Measurements from ENCODE around the gene TENM4.

The TENM4 gene

DNA sequence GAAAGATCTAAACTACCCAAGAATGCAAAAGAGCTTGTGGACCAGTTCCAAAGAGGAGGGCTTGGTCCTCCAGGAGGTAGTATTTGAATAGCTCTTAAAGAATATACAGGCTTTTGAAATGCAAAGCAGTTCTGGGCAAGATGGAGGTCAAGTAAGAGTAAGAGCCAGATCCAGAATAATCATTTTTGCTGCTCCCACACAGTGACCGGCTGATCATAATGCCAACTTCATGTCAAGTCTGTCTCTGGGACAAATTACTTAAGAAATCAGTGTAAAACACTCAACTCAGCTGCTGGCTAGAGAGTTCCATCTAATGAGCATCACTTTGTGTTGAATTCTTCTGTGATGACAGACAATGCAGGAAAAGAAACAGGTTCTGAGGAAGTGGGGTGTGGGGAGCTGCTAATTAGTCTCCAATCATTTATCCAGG is 615.2 kb downstream of the TENM4 start:
- in situ Hi-C loops (cut with HindIII; ENCODE audit: low pct_unique_long_range_greater_than_20kb, low sequenced_read_pairs) = no loop called here
- DNase-seq (ENCODE audit: low read depth in 1 of 2, low spot score in 1 of 2) = no peak

GRCh38 chr11:78823588-78823987 is 617.2 kb downstream of the TENM4 start:
- no peak for DNase-seq (ENCODE audit: low read depth in 1 of 2, low spot score in 1 of 2)
- no peak for TF ChIP-seq JUND (IDR thresholded peaks at IDR 0.05; ENCODE audit: low read depth)
- in situ Hi-C loops (cut with HindIII; ENCODE audit: low pct_unique_long_range_greater_than_20kb, low sequenced_read_pairs) = no loop called here

More for the DNA sequence above, 615.2 kb downstream of the TENM4 start:
- TF ChIP-seq JUND (IDR thresholded peaks at IDR 0.05; ENCODE audit: low read depth) = no peak

DNA sequence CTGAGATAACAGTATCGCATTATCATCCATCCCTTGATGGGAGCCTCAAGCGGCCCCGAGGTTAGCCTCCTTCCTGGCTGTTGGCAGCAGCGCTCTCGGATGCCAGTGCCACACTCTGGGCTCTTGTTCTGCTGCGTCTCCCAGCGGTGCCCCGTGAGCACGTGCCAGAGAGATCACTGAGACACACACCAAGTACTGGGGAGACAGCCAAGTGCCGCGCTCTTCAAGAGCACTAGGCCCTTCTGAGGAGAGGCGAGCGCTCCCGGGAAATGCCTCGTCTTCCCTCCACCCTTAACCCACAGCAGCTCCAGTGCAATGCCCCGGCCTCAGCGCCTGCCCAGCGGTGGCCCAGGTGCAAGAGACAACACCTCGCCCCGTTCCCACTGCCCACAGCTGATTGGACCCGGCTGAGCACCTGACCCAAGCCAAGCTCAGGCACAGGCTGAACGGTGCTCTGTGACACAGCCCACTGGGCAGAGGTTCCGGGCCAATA is 617.9 kb downstream of the TENM4 start:
- in situ Hi-C loops (cut with HindIII; ENCODE audit: low pct_unique_long_range_greater_than_20kb, low sequenced_read_pairs) = no loop called here
- TF ChIP-seq JUND (IDR thresholded peaks at IDR 0.05; ENCODE audit: low read depth) = no peak
- no peak for DNase-seq (ENCODE audit: low read depth in 1 of 2, low spot score in 1 of 2)

- no peak for TF ChIP-seq JUND (IDR thresholded peaks at IDR 0.05; ENCODE audit: low read depth)
- in situ Hi-C loops (cut with HindIII; ENCODE audit: low pct_unique_long_range_greater_than_20kb, low sequenced_read_pairs) = no loop called here
- no peak for DNase-seq (ENCODE audit: low read depth in 1 of 2, low spot score in 1 of 2)
Observed at GRCh38 chr11:78821371-78822306, 619.2 kb downstream of the TENM4 start.

GRCh38 chr11:78820741-78821140 is 620.1 kb downstream of the TENM4 start:
- DNase-seq (ENCODE audit: low read depth in 1 of 2, low spot score in 1 of 2) = no peak
- in situ Hi-C loops (cut with HindIII; ENCODE audit: low pct_unique_long_range_greater_than_20kb, low sequenced_read_pairs) = no loop called here
- TF ChIP-seq JUND (IDR thresholded peaks at IDR 0.05; ENCODE audit: low read depth) = no peak

DNA sequence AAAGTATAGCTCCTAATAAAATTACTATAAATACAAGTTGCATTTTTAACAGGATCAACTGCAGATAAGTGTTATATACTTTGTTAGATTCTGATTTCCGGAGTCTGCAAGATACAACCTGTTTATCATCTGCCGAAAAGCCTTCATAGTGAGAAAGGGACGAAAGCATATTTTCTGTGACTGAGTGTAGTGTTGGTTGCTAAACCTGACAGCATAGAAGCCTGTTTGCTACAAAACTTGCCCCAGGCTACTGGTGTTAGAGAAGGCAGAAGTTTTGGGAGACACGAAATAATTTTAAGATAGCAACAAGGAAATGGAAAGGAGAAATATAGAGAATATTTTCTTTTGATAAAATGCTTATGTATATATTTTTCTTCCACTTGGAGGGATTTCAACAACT is 622.6 kb downstream of the TENM4 start:
- in situ Hi-C loops (cut with HindIII; ENCODE audit: low pct_unique_long_range_greater_than_20kb, low sequenced_read_pairs) = no loop called here
- peak in 1 of 2 experiments; percentile 40 for DNase-seq (ENCODE audit: low read depth in 1 of 2, low spot score in 1 of 2)
- TF ChIP-seq JUND (IDR thresholded peaks at IDR 0.05; ENCODE audit: low read depth) = no peak

GRCh38 chr11:78815831-78816230 is 625.0 kb downstream of the TENM4 start:
- in situ Hi-C loops (cut with HindIII; ENCODE audit: low pct_unique_long_range_greater_than_20kb, low sequenced_read_pairs) = no loop called here
- TF ChIP-seq JUND (IDR thresholded peaks at IDR 0.05; ENCODE audit: low read depth) = no peak
- DNase-seq (ENCODE audit: low read depth in 1 of 2, low spot score in 1 of 2) = no peak

GRCh38 chr11:78812513-78813293 is 628.1 kb downstream of the TENM4 start:
- DNase-seq (ENCODE audit: low read depth in 1 of 2, low spot score in 1 of 2) = peak in 1 of 2 experiments; percentile 66
- TF ChIP-seq JUND (IDR thresholded peaks at IDR 0.05; ENCODE audit: low read depth) = no peak
- in situ Hi-C loops (cut with HindIII; ENCODE audit: low pct_unique_long_range_greater_than_20kb, low sequenced_read_pairs) = no loop called here

DNA sequence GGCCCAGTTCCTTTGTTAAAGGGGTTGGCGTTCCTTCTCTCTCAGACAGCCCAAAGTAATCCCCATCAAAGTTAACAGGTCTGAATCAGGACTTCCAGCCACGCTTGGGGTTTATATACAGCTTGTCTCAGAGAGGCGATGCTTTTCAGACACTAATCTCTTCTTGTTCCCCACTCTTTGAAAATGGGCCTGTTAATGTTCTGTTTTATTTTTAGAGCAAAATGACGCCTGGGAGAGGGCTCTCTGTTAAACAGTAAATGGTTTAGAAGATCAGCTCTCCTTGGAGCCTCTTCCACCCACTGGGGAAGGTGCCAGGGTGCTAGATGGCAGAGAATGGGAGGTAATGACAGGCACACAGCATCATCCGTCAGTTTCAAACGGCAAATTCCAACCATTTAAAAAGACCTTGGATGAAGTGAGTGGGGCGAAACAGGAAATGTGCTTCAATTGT is 630.2 kb downstream of the TENM4 start:
- in situ Hi-C loops (cut with HindIII; ENCODE audit: low pct_unique_long_range_greater_than_20kb, low sequenced_read_pairs) = no loop called here
- DNase-seq (ENCODE audit: low read depth in 1 of 2, low spot score in 1 of 2) = no peak
- TF ChIP-seq JUND (IDR thresholded peaks at IDR 0.05; ENCODE audit: low read depth) = no peak

DNA sequence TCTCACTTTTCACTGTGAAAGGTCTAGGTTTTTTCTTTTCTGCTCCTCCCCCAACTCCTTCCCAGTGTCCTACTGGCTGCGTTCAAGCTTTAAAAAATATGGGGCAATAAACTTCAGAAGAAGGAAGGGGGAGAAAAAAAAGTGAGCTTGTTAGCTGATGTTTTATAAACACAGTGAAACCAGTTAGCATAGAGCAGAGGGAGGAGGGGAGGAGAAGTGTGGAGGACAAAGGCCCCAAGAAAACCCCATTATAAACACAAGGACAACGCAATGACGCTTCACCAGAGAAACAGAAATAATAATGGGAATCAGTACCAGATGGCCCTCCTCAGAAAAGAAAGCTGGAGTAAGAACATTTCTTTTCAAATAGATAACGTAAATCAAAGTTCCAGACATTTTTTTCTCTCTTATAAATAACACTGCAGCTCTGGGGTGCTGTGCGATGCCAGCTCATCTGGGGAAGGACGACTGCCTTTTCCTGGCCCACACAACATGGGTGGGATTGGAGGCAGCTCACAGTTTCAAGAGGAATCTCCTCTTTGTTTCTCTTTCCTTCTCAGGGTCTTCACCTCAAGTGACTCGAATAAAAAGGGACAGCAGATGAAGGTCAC is 630.8 kb downstream of the TENM4 start:
- TF ChIP-seq JUND (IDR thresholded peaks at IDR 0.05; ENCODE audit: low read depth) = no peak
- no peak for DNase-seq (ENCODE audit: low read depth in 1 of 2, low spot score in 1 of 2)
- in situ Hi-C loops (cut with HindIII; ENCODE audit: low pct_unique_long_range_greater_than_20kb, low sequenced_read_pairs) = no loop called here

GRCh38 chr11:78808923-78809322 is 631.9 kb downstream of the TENM4 start:
- TF ChIP-seq JUND (IDR thresholded peaks at IDR 0.05; ENCODE audit: low read depth) = no peak
- in situ Hi-C loops (cut with HindIII; ENCODE audit: low pct_unique_long_range_greater_than_20kb, low sequenced_read_pairs) = no loop called here
- DNase-seq (ENCODE audit: low read depth in 1 of 2, low spot score in 1 of 2) = no peak

DNA sequence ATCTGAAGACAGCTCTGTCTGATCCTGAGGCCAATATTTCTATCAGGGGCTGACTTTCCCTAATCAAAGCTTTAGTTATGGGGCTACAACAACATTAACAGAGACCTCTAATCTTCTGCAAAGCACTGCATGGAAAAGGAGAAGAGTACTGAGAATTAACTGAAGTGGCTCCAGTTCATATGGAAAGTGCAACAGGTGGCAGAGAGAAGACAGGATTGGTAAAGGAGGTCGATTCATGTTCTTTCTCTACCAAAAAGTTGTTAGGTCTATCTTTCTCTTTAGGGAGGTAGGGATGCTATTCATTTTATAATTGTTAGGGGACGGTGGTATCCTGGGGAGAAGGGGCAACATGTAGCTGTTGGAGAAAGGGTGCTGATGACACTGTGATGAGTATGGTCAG is 633.5 kb downstream of the TENM4 start:
- in situ Hi-C loops (cut with HindIII; ENCODE audit: low pct_unique_long_range_greater_than_20kb, low sequenced_read_pairs) = no loop called here
- no peak for DNase-seq (ENCODE audit: low read depth in 1 of 2, low spot score in 1 of 2)
- TF ChIP-seq JUND (IDR thresholded peaks at IDR 0.05; ENCODE audit: low read depth) = no peak

All from T47D (cell line).